ENCODE results near the gene NUP43. TPM values are rescaled to one million over a fixed set of nuclear protein-coding genes. Genes with fewer than 3 reads are reported as not detected.
"Not testable (repeated sequence)": the region's sequence is repeated elsewhere in the genome, so short reads cannot be mapped to it uniquely, and the experiment has no call there.

Gene NUP43
- total RNA-seq, 1 donor from 2014 or later, result 36.8 TPM

DNA sequence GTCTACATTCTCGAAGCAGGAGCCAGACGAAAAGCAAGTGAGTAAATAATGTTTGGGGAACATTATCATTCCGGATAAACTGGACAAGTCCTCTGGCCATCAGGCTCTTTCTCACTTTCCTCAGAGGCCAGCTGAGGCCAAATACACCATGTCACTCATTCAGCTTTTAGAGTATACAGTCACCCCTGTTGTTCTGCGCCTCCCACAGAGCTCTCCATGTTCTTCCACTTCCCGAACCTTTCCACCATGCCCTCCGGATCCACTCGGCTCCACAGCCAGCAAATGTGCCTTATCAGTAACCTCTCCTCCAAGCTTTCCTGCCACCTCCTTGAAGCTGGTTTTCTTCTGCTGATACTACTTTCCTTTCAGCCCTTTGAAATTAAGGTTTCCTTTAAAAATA, 60.1 kb downstream of the NUP43 start:
- TF ChIP-seq, protein P1, sequence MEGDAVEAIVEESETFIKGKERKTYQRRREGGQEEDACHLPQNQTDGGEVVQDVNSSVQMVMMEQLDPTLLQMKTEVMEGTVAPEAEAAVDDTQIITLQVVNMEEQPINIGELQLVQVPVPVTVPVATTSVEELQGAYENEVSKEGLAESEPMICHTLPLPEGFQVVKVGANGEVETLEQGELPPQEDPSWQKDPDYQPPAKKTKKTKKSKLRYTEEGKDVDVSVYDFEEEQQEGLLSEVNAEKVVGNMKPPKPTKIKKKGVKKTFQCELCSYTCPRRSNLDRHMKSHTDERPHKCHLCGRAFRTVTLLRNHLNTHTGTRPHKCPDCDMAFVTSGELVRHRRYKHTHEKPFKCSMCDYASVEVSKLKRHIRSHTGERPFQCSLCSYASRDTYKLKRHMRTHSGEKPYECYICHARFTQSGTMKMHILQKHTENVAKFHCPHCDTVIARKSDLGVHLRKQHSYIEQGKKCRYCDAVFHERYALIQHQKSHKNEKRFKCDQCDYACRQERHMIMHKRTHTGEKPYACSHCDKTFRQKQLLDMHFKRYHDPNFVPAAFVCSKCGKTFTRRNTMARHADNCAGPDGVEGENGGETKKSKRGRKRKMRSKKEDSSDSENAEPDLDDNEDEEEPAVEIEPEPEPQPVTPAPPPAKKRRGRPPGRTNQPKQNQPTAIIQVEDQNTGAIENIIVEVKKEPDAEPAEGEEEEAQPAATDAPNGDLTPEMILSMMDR (IDR thresholded peaks at IDR 0.05), result no peak
- Mint-ChIP-seq H3K36me3 (ENCODE audit: unreplicated experiment) (peaks cover 30% of the 10 kb centered on the region), H3K9me3 (ENCODE audit: unreplicated experiment) (no peaks in the 10 kb centered on the region), H3K27ac (ENCODE audit: unreplicated experiment) (peak overlapping the region; percentile 38), H3K4me1 (ENCODE audit: unreplicated experiment) (no peaks in the 10 kb centered on the region), H3K4me3 (ENCODE audit: unreplicated experiment) (no peak overlapping the region), H3K27me3 (ENCODE audit: unreplicated experiment) (no peaks in the 10 kb centered on the region)
- DNase-seq (ENCODE audit: extremely low spot score, unreplicated experiment), result no peak

DNA sequence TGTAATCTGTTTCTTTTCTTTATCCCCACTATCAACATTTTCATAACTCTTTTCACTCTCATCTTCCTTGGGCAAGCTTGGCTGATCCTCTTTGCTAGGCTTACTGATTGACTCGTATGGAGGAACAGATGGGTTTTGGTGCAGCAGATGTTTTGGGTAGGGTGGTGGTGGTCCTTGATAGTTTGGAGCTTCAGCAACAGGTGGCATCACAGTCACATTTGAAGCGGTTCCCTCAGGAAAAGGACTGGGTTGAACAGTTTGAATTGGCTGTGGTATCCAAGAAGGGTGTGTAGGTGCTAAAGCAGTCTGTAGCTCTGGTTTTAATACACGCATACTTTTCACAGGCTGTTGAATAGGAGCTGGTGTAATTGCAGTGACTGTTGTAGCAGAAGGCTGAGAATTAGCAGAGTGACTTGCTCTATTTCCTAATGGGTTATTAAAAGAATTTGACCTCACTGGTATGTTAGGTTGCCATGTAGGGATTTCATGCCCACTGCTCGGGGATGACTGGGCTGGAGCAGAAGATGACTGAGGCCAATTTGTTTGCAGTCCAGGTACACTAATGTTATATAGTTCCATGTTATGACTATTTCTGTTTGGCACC, 63.0 kb downstream of the NUP43 start:
- Mint-ChIP-seq H3K4me1 (ENCODE audit: unreplicated experiment) (no peaks in the 10 kb centered on the region), H3K36me3 (ENCODE audit: unreplicated experiment) (peaks cover 31% of the 10 kb centered on the region), H3K9me3 (ENCODE audit: unreplicated experiment) (no peaks in the 10 kb centered on the region), H3K4me3 (ENCODE audit: unreplicated experiment) (no peak overlapping the region), H3K27ac (ENCODE audit: unreplicated experiment) (no peak overlapping the region), H3K27me3 (ENCODE audit: unreplicated experiment) (no peaks in the 10 kb centered on the region)
- DNase-seq (ENCODE audit: extremely low spot score, unreplicated experiment), result no peak
- TF ChIP-seq, protein P1 (IDR thresholded peaks at IDR 0.05), result no peak

DNA sequence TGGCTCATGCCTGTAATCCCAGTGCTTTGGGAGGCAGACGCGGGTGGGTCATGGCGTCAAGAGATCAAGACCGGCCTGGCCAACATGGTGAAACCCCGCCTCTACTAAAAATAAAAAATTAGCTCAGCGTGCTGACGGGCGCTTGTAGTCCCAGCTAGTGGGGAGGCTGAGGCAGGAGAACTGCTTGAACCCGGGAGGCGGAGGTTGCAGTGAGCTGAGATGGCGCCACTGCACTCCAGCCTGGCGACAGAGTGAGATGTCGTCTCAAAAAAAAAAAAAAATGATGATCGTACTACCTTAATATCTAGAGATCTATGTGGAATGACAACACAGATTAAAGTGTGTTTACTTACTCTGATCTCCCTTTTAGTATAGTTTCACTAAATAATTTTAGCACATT, 64.5 kb downstream of the NUP43 start:
- peaks cover 39% of the 10 kb centered on the region for H3K36me3 Mint-ChIP-seq (ENCODE audit: unreplicated experiment)
- not testable (repeated sequence) for H3K9me3 Mint-ChIP-seq (ENCODE audit: unreplicated experiment); H3K27ac Mint-ChIP-seq (ENCODE audit: unreplicated experiment); H3K4me3 Mint-ChIP-seq (ENCODE audit: unreplicated experiment); H3K27me3 Mint-ChIP-seq (ENCODE audit: unreplicated experiment); DNase-seq (ENCODE audit: extremely low spot score, unreplicated experiment); H3K4me1 Mint-ChIP-seq (ENCODE audit: unreplicated experiment)

DNA sequence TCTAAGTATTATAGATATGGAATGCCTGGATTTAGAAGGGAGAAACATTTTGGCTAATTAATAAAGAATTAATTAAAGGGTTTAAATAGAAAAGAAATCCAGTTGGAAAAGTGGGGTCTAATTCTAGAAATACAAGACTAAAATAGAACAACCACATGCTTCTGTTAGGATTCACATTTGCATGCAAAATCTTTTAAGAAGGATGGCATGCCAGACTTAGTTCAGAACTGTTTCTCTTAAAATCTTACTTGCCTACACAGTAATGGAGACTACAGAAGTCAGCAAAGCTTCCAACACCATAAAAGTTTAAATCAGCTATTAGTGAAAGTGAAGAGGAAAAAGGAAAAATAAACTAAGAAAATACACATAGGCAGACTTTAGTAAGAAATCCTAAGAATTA, 65.1 kb downstream of the NUP43 start:
- DNase-seq (ENCODE audit: extremely low spot score, unreplicated experiment), result no peak
- Mint-ChIP-seq H3K36me3 (ENCODE audit: unreplicated experiment) (peaks cover 38% of the 10 kb centered on the region), H3K27me3 (ENCODE audit: unreplicated experiment) (no peaks in the 10 kb centered on the region), H3K9me3 (ENCODE audit: unreplicated experiment) (no peaks in the 10 kb centered on the region), H3K4me3 (ENCODE audit: unreplicated experiment) (no peak overlapping the region), H3K4me1 (ENCODE audit: unreplicated experiment) (no peaks in the 10 kb centered on the region), H3K27ac (ENCODE audit: unreplicated experiment) (no peak overlapping the region)
- TF ChIP-seq, protein P1 (IDR thresholded peaks at IDR 0.05), result no peak

DNA sequence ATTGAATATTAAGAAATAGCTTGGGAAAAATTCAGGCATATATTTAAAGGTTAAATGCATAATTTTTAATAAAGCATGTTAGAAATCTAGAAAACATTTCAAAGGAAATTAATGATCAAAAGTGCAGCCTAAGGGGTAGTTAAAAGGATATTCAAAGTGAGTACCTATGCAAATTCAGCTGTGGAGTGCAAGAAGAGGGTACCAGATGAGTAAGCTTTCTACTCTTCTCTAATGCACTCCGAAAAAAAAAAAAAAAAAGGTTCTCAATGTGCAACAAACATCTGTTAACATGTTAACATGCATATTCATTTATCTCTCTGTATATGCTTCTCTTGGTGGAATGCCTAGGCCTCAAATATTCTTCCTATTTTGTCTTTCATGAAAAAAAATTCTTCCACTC, 65.8 kb downstream of the NUP43 start:
- H3K4me1 Mint-ChIP-seq (ENCODE audit: unreplicated experiment), result no peaks in the 10 kb centered on the region
- no peak for DNase-seq (ENCODE audit: extremely low spot score, unreplicated experiment)
- H3K9me3 Mint-ChIP-seq (ENCODE audit: unreplicated experiment), result no peaks in the 10 kb centered on the region
- H3K4me3 Mint-ChIP-seq (ENCODE audit: unreplicated experiment), result no peak overlapping the region
- no peak overlapping the region for H3K27ac Mint-ChIP-seq (ENCODE audit: unreplicated experiment)
- TF ChIP-seq, protein P1 (IDR thresholded peaks at IDR 0.05), result no peak
- peaks cover 44% of the 10 kb centered on the region for H3K36me3 Mint-ChIP-seq (ENCODE audit: unreplicated experiment)
- H3K27me3 Mint-ChIP-seq (ENCODE audit: unreplicated experiment), result no peaks in the 10 kb centered on the region

Other genes starting within 250 kb of the NUP43 start
- gene PPIL4, start 200.5 kb downstream of the NUP43 start, total RNA-seq, result 34.3 and 35.7 TPM in 2 replicates
- 66.2 and 68.4 TPM in 2 replicates for gene GINM1, start 180.2 kb downstream of the NUP43 start, total RNA-seq
- 19.2 and 20.0 TPM in 2 replicates for gene KATNA1, start 97.8 kb downstream of the NUP43 start, total RNA-seq
- gene LATS1, start 28.4 kb downstream of the NUP43 start, total RNA-seq, result 33.8 and 33.9 TPM in 2 replicates
- gene PCMT1, start 3.2 kb upstream of the NUP43 start, total RNA-seq, result 75.8 and 76.2 TPM in 2 replicates
- 59.6 and 75.2 TPM in 2 replicates for gene LRP11, start 117.8 kb upstream of the NUP43 start, total RNA-seq
- not detected in 2 replicates for gene RAET1E, start 151.6 kb upstream of the NUP43 start, total RNA-seq
- 0.55 and 0.73 TPM in 2 replicates for gene RAET1G, start 176.6 kb upstream of the NUP43 start, total RNA-seq
- gene ULBP2, start 195.5 kb upstream of the NUP43 start, total RNA-seq, result 2.1 and 2.9 TPM in 2 replicates
- gene ULBP1, start 217.4 kb upstream of the NUP43 start, total RNA-seq, result 10.7 and 11.5 TPM in 2 replicates